COR-L47 (cell line): ENCODE measurements around the gene ABHD12.
A peak's percentile ranks its signal among the peaks of the same experiment; 100 is the strongest.

Source experiments
- DNase-seq: peaks from one replicate; lab custom pipeline; 2025; lab: John Stamatoyannopoulos, UW

ABHD12 gene

DNA sequence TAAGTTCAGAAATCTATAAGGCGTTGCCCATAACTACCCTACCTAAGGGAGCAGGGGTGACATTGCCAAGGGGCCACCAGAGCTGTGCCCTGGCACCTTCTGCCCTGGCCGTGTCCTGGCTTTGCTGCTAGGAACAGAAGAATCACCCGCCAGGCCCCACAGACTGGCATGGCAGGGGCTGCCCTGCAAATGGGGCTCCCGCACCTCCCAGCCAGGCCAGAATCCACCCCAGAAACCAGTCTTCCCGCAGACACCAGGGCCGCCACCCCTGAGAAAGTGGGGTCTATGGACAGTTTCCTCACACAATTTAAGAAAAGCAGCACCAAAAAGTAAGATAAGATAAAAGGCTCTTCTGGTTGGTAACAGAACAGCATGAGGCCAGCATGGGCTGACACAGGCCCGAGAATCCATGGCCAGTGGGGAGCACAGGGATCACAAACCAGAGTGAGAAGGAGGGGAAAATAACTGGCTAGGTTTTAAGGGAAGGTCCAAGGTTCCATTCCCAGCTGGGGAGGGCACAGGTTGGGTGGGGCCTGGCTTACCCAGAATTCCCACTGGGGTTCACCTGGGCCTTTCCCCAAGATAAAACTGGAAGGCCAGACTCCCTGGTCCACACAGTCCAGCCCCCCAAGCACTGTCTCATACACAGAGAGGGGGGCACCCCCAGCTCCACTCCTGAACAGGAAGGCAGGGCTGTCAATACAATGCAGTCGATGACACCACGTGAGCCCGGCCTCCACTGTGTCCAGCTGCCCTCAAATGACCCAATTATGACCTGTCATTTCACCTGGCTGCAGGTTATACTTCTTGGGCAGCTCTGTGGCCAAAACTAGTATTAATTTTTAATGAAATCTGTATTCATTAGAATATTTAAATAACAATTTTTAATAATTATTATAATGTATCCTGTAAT is 83.4 kb downstream of the ABHD12 start:
- DNase-seq = no peak

DNA sequence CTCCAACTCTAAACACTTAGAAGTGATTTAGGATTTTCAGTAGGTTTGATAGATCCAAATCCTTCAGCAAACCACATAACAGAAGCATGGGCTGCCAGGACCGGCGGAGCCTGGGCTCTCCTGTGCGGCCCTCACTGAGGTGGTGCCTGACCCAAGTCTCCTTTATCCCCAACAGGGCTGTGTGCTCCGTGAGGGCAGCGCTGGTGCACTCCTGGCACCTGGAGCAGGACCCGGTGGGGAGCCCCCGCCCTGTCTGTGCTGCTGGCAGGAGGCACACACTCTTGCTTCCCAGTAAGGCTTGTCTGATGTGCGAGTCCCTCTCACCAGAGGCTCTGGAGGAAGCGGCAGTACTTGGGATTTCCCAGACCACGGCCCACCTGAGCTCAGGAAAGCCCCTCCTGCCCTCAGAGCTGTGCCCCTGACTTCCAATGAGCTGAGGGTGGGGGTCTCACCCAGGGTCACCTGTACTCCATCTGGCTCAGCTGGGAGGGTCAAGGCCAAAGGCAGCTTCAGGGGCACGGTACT is 86.5 kb downstream of the ABHD12 start:
- DNase-seq = no peak

DNA sequence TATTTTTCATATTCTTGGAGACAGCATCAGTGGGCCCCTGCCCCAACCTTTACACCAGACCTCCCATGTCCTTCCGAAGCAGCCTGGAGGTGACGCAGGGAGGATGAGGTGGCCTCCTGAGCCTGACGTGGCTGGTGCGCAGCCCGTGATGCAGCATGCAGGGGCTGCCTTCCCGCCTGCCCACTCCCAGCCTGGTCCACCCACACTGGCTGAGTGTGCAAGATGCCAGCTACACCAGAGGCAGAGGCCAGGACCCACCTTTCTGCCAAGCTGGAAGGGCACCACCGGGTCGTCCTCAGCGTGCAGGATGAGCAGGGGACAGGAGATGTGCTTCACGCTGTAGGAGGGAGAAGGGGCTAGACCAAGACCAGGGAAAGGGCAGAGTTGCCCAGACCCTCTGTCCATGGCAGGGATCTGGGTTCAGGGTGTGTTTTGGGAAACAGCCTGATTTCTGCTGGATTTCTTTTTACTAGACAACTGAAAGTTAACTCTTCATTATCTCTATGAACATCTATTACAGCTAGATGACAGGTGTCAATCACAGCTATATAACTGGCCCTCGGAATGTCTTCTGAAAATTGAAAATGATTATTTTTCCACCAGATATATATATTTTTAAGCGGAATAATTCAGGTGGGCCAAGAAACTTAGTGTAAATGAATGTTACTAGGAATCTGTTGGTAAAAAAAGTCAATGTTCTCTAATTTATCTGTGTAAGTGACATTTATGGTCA is 87.2 kb downstream of the ABHD12 start:
- DNase-seq = no peak

DNA sequence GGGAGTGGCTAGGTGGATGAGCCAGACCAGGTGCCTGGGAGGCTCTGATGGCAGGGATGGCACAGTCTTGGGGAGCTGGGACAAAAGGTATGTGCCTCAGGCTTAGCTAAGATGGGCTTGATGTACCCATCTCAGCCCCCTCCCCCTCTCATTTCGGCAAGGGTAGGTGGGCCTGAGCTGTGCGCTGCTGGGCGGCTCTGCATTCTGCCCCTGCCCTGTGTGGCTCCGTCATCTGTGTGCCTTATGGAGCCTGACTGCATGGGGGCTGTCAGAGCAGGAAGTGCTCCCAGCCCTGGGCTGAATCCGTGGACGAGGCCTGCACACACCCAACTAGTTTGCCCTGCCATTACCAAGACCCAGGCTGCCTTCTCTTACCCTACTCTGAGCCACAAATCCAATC is 88.0 kb downstream of the ABHD12 start:
- DNase-seq = no peak

DNA sequence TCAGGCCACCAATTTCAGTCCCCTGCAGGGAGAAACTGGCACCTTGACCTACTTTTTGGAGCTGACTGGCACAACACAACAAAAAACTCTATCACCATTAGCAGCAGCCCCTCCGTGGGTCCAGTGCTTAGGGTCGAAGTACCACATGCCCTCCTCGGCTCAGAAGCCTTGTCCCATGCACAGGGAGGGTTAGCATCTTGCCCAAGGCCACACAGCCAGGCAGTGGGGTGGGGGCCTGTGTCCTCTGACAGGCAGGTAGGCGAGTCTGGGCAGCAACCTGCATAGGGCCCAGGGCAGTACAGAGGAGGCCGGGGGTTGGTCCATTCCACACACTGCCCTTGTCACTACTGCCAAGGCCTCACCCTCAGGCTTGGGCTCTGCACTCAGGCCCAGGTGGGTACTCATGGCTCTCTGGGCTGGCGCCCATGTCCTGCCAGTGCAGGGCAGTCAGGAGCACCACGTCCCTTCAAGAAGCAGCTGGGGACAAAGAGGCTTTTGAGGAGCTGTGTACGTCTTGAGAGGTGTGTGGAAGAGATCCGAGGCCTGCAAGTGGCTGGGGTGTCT is 89.2 kb downstream of the ABHD12 start:
- no peak for DNase-seq

DNA sequence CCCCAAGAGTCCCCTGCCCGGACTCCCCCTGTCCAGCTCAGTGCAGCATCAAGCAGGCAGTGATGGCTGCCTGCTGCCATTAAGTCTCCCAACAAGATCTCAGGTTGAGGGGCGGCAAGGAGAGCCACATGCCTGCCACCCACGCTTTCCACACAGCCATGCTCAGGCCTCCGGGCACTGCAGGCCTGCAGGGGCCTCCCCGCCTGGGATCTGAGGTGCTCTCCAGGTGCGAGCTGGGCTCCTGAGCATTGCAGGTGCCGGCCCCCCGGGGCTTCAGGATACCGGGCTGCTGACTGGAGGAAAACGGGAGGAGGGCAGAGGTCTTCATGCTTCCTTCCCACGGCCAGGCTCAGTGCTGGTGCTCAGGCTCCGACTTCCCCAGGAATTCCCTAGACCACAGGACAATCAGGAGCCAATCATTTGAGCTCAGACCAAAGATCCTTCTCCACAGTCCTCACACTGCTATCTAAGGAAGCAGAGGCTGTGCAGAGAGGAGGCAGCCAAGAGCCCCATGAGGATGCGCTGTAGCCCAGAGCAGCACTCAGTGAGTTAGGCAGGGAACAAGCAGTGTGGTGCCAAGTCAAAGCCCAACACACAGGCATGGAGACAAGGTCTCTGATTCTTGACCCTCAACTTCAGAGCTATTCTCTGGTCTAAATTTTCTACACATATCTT is 90.0 kb downstream of the ABHD12 start:
- no peak for DNase-seq

DNA sequence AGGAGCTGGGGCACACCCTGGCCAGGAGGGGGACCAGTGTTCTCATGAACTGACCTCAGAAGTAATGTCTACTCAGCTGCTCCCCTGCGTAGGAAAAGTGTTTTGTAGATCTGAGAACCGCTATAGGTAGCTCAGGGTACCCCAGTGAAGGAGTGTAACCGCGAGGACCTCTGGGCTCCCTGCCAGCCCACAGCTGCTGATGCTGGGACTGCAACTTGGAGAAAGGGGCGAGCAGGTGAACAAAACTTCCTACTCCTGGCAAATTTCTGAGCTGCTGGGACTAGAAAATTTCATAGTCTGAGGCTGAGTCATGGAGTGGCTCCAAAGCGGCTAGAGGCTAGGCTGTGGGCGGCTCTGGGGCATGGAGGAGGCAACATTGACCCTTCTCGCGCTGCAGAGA is 90.8 kb downstream of the ABHD12 start:
- no peak for DNase-seq

DNA sequence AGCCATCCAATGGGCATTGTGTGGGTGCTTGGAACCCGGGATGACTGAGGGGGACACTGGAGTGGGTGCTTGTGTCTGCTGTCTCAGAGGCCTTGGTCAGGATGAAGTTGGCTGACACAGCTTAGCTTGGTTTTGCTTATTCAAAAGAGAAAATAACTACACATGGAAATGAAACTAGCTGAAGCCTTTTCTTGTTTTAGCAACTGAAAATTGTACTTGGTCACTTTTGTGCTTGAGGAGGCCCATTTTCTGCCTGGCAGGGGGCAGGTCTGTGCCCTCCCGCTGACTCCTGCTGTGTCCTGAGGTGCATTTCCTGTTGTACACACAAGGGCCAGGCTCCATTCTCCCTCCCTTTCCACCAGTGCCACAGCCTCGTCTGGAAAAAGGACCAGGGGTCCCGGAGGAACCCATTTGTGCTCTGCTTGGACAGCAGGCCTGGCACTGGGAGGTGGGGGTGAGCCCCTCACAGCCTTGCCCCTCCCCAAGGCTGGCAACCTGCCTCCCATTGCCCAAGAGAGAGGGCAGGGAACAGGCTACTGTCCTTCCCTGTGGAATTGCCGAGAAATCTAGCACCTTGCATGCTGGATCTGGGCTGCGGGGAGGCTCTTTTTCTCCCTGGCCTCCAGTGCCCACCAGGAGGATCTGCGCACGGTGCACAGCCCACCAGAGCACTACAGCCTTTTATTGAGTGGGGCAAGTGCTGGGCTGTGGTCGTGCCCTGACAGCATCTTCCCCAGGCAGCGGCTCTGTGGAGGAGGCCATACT is 93.3 kb downstream of the ABHD12 start:
- DNase-seq = peak; percentile 35

DNA sequence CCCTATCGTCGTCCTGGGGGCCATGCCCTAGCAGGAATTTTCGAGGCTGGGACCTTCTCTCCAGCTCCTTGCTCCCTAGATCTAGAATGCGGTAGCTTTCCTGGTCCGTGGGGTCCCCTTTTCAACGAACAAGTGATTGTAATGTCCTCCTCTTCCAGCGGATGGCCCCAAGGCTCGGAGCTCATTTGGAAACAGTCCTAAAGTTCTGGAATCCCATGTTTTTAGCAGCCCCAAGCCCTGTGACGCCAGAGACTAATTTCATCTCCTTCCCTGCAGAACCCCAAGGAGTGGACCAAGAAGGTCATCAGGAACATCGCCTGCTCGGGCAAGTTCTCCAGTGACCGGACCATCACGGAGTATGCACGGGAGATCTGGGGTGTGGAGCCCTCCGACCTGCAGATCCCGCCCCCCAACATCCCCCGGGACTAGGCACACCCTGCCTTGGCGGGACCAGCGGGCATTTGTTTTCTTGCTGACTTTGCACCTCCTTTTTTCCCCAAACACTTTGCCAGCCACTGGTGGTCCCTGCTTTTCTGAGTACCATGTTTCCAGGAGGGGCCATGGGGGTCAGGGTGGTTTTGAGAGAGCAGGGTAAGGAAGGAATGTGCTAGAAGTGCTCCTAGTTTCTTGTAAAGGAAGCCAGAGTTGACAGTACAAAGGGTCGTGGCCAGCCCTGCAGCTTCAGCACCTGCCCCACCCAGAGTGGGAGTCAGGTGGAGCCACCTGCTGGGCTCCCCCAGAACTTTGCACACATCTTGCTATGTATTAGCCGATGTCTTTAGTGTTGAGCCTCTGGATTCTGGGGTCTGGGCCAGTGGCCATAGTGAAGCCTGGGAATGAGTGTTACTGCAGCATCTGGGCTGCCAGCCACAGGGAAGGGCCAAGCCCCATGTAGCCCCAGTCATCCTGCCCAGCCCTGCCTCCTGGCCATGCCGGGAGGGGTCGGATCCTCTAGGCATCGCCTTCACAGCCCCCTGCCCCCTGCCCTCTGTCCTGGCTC is 94.2 kb downstream of the ABHD12 start:
- peak; percentile 21 for DNase-seq

DNA sequence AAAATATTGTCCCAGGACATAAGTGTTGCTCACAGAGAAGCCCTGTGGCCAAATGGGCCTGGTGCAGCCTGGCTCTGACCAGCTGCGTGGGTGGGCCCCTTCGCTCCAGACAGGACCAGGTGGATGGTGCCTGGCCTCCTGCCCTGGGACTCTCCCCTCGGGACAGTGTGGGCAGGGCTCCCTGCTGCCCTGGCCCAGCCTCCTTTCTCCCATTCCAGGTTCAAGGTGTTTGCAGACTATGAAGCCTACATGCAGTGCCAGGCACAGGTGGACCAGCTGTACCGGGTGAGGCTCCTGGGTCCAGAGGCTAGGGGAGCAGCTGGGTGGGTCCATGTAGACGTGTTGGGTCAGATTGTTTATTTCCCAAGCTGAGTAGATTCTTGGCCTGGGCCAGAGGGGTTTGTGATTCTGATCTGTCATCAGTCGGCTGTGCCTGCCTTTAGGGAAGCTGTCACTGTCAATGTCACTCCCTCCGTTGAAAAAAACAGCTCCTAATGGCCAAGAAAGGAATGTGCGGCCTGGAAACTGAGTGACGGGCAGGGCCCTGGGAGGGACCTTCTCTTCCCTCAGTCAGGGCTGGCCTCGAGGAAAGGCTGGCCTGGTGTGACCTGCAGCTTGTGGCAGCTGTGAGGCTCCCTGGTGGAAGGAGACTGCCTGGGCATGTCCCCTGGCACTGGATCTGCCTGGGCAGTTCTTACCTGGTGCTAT is 95.1 kb downstream of the ABHD12 start:
- no peak for DNase-seq

DNA sequence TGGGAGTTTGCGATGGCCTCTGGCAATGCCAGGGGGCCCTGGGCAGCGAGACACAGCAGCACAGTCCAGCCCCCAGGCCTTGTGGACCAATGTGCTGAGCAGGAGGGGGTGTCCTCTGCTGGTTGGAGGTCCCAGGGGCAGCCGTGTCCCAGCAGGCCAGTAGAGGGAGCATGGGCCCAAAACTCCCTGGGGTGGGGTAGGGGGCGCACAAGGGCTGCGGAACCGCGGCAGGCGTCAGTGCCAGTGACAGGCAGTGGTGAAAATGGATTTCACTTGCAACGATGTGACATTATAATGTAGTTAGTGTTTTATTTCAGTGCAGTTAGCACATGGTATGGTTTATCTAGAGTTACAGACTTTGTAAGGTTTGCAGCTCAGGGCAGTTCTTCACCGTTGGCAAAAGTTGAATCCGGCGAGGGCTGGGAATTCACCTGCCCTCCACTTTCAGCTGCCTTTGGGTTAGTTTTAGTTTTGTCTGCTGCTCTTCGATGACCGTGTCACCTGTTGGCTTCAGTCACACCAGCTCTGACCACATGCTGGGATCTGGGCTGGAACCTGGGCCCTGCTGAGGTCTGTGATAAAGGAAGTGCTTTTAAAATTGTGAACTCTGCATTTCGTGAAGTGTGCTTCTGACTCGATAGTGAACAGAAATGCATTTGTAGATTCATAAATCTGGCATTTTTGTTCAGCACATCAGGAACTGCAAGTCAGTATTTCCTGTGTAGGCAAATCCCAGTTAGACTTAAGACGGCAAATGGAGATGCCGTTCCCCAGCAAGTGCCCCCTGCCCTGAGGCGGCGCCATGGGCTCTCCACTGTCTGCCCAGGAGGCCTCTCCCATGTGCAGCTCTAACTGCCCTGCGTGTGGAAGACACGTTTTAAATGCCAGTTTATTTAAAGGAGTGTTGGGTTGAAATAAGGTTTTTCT is 95.9 kb downstream of the ABHD12 start:
- peak; percentile 41 for DNase-seq

DNA sequence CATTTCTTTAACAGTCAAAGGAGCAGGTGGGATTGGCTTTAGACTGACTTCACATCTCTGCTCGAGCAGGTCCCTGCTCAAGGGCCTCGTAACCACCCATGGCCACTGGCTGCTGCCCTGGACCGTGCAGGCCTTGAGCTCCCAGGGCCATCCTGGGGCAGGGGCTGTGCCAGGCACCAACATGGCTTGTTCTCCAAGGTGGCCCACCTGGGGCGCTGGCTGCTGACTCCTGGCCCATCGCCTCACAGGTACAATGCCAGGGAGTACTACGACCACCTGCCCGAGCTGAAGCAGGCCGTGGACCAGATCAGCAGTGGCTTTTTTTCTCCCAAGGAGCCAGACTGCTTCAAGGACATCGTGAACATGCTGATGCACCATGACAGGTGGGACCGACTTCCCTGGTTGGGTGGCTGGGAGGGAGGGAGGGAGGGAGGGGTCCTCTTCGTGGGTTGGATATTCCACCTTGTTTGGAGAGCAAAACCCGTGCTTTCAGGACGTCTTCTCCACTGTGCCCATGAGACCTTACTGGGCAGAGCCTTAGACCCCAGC is 96.7 kb downstream of the ABHD12 start:
- no peak for DNase-seq

DNA sequence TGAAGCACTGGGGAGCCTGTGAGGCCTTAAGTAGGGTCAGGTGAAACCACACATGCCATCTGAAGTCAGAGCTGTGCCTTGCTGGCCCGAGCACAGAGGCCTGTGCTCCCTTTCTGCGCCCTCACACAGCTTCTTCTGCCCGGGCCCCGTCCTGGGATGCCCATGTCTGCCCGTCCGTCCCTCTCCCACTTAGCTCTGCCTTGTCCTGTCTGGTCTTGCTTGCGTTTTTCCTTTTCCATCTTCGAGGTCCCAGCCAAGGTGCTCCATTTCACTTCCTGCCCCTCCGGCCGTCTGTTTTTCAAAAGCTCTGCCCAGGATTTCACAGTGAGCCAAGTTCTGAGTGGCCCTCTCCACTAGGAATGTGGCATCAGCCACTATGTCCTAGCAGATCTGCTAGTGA is 97.1 kb downstream of the ABHD12 start:
- DNase-seq = no peak

DNA sequence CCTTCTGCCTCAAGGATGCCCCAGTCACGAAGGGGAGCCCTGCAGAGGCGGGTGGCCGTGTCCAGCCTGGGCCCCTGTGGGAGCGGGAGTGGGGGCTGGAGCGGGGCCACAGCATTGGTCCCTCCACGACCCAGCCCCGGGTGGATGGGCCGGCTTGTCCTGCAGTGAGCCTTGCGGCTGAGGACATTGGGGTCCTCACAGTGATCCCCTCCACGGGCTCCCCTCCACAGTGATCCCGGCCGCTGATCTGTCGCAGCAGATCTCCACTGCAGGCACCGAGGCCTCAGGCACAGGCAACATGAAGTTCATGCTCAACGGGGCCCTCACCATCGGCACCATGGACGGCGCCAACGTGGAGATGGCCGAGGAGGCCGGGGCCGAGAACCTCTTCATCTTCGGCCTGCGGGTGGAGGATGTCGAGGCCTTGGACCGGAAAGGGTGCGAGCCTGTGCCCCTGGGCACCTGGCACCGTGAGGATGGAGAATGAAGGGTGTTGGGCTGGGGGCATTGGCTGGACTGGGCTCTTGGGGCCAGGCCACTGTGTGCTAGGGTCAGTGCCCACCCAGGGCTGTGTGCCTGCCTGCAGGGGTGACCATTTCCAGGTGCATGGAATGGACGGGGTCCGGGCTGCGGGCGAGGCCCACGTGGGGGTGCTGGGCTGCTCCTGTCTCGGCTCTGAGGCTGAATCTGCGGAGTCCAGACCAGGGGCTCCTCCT is 98.3 kb downstream of the ABHD12 start:
- no peak for DNase-seq

DNA sequence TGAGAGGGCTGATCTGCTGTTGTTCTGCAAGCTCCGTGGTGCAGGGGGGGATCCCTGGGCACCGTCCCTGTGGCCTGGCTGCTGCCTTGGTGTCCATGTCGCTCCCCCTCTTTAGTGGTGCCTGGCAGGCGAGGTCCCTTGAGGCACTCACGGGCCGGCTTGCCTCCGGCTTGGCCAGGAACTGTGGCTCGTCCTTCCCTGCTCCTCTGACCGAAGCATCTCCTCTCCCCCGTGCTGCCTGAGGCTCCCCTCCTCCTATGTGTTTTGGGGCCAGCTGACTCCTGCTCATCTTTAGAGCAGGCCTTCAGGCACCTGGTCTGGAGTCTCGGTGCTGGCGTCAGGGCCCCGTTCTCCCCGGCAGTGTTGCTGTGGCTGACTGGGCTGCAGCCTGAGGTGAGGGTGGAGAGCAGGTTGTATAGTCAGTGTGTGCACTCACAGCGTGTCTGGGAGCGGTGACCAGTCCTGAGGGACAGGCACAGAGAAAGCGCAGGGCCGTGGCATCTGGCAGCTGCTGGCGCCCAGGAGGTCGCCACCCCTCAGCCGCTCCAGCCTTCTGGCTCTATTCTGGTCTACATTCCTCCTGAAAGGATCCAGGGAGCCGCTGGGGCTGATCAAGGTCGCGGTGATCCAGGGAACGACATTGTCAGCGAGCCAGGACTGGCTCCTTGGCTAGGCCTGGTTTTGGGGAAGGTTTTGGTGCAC is 99.1 kb downstream of the ABHD12 start:
- no peak for DNase-seq

DNA sequence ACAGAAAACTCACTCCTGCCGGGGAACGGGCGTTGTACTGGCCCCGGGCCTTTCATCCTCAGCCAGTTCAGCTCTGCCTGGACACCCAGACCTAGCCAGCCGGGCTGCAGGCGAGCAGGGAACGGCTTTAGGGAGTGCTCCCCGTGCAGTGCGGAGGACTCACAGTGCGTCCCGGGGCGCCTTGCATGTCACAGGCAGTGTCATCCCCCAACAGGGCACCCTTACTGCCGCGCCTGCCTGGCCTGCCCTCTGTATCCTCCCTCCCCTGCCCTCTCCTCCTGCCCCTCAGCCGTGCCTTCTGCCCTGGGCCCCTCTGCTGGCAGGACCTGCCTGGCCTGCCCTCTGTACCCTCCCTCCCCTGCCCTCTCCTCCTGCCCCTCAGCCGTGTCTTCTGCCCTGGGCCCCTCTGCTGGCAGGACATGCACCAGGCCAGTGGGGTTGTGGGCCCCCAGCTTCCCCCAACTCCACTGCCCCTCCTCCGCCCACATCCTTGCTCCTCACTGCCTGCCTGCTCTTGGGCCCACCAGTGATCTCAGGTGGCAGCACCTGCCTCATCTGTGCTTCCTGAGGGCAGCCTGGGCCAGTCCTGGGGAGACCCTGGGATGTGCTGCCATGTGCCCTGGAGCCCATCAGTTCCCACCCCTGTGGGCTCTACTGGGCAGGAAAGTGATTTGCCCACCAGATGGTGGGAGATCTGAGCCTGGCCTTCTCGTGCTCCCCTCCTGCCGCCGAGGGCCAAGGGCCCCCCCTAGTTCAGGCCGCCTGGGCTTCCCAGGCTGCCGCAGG is 99.8 kb downstream of the ABHD12 start:
- no peak for DNase-seq
